ENCODE results near the gene WNT7B.

WNT7B gene

DNA sequence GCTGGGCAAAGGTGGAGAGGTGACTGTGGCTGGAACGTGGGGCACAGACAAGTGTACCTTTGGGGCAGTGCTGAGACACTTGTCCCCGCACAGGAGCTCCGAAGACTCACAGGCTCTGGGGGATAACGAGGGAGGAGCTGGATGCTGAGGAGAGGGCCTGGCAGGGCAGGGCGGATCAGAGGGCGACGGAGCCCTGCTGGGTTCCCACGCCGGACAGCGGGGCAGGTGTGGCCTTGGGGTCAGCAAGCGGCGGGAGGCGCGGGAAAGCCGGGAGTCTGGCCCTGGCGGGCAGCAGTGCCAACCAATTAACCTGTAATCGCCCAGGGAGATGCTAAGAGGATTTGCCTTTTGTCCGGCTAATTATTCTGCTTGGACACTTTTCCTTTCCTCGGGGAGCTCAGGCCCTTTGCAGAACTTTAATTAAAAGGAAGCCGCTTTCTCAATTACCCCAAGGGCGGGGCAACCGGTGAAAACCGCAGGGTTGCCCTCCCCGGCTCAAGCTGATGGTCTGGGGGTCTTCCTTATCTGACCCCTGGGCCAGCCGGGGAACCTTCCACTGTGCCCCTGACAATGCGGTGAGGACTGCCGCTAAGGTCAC is 71.5 kb downstream of the WNT7B start:
- no peak for DNase-seq

DNA sequence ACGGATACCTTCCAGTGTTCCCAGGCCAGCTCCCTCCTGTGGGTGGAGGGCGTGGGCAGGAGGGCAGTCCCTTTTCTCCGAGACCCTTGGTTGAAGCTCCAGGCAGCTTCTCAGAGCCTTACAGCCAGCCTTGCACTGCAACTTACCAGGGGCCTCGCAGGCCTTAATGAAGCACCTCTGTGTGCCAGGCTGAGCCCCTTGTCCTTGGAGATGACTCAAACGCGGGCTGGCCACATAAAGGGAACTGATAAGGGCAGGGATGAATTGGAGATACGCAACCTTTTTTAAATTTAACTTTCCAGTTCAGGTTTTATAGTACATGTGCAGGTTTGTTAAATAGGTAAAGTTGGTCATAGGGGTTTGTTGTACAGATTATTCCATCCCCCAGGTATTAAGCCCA is 72.7 kb downstream of the WNT7B start:
- no peak for DNase-seq

DNA sequence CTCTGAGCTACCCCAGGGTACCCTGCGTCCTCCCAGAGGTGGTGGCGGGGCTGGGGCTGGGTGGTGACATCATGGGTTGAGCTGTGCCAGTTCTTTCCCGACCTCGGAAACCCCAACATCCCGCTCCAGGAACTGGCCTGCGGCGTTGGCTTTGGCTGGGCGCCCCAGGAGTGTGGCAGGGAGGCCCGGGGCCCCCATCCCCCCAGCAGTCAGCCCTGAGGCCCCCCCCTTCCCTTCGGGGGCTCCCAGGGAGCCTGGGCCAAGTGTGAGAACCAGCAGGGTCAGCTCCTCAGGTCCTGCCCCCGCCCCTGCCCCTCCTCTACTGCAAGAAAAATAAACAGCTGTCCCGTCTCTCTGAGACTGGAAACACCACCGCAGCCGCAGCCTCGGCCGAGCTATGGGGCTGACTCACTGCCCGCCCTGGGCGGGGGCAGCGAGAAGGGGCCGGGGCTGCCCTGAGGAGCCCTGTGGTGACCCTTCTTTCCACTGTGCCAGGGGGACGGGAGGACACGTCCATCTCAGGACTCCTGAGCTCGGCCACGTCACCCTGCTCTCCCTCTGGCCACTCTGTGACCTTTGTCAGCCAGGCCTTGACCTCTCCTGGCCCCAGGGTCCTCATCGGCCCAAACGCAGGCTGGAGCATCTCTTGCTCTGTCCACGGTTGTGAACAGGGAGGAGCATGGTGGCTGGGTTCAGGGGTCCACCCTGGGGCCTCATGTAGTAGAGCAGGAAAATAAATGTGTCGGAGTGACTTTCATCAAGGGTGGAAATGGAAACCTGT is 73.4 kb downstream of the WNT7B start:
- no peak for DNase-seq

DNA sequence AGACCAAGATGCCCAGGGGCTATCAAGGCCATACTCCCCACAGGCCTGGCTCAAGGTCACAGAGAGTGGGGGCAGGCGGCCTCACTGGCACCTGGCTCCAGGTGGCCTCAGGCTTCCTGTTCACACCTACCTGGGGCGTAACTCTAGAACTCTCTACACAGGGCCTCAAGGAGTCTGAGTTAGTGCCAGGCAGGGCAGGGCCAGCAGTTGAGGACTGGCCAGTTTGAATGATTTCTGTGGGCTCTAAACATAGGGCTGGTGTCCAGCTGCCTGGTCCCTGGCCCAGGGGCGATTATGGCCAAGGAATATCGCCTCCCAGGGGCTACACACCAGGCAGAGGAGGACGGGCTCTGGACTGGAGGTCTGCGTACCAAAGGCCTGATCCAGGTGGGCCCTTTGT is 79.2 kb downstream of the WNT7B start:
- DNase-seq = no peak

DNA sequence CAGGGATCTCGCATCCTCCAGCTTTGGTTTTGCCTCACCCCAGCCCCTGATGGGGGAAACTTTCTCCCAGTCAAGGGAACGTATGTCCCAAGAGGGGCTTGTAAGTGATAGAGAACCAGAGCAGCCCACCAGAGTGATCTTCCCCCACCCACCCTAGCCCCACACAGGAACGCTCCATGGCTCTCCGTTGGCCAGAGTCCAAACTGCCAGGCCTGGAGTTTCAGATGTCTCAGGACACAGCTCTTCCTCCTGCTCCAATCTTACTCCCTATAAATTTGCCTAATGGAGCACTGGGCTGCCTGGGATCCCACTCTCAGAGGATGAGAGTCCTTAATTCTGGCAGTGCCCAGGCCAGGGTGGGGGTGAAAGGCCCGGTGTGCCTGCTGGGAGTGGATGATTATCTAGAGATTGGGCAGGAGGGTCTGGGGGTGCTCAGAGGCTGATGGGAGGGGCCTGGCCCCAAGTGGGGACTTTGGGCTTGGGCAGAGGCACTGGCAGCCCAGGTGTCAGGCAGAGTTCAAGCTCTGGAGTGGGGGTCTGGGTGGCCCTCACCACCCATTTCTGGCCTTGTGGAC is 79.9 kb downstream of the WNT7B start:
- no peak for DNase-seq

DNA sequence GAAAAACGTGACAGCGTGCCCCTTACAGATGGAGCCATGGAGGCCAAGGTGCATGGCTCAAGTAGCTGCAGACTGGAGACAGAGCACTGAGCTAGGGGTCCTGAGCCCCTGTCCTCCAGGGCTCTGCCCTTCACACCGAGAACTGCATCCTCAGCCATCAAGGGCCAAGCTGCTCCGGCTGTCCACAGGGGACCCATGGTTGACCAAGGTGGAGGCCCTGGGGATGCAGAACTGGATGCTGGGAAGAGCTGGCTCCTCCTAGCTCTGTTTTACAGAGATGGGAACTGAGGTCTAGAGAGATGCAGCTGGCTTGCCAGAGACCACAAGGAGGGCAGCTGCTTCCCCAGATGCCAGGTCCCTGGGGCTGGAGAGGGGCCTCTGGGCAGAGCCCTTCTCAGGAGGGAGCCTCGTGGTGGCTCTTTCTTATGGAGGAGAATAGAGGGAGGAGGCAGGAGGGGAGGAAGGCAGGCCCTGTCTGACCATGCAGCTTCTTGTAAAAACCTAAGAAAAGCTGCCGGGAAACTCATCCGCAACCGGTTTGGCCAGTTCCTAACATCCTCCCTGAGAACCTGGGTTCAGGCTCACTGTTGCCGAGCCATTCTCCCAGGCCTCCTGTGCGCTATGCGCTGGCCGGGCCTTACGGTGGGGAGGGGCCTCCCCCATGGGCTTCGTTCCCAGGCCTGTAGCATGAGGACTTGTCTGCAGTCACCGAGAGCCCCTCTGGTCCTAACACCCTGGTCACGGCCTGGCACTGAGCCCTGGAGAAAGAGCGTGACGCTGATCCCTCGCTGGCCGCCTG is 80.6 kb downstream of the WNT7B start:
- DNase-seq = no peak

DNA sequence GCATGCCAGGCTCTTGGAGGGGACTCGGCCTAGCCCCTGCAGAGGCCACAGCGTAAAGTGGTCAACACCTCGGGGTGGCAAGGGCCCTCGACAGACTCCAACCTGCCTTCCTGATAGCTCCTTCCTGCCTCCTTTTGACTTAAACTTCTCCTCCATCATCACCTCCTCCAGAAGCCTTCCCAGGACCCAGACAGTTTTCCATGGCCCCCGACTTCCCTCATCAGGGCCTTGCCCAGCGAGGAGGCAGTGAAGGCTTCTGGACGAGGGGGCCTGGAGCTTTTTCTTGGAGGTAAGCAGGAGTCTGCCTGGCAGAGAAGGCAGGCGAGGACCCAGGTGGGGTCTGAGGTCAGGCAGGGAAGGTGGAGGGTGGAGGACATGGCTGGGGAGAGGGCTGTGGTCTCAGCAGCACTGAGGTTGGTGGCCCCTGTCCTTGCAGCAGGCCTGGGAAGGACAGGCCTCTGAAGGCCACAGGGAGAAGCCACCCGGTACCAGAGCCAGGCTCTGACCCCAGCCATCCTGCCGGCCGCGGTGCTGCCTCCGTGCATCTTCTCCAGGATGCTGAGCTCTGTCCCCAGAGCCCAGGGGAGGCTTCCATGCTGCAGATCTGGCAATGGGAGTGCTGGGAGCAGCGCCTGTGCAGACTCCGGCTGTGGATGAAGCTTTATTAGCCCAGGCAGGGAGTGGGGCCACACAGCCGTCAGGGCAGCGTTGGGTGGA is 81.4 kb downstream of the WNT7B start:
- DNase-seq = no peak

DNA sequence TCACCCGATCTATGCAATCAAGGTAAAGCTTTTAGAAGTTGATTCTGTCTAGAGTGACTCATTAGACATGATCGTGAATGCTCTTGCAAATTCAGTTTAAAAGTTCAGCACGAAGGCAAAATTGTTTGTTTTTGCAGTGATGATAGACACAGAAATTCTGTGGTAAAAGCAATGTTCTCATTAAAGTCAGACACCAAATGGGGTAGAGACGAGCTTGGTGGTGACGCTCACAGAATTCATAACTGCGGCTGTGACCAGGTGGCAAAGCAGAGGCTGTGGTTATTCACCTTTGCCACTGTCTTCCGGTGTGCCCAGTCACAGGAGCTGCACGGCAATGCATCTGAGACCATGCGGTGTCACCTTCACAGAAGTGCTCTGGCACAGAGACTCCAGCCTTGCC is 83.4 kb downstream of the WNT7B start:
- no peak for DNase-seq

DNA sequence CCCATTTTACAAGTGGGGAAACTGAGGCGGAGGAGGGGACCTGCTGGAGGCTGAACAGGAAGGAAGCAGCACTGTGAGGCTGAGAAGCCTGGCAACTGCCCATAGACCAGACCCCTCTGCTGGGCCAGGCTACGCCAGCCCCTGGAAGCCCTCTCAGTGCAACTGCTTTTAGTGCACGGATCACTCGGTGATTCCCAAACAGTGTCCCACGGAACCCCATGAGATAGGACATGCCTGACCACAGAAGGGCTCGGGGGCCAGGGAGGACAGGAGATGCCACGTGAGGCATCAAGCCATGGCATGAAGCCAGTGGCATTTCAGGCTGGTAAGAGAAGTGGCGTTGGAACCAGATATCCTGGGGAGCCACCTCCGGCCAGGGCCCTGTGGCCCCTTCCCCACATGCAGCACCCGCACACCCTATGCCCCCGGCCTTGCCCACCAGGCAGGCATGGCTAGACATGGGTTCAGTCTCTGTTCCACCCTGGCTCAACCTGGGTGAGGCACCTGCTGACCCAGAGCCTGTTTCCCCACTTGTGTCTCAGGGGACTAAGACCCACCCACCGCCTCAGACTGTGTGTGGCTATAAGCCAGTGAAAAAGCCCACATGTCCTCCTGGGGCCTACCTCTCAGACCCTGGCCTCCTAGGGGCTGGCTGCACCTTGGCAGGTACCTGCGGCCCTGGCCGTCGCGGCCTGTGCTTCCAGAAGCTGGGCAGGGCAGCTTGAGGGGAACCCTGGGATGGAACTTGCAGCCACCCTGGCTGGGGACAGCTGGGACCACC is 84.1 kb downstream of the WNT7B start:
- DNase-seq = no peak

DNA sequence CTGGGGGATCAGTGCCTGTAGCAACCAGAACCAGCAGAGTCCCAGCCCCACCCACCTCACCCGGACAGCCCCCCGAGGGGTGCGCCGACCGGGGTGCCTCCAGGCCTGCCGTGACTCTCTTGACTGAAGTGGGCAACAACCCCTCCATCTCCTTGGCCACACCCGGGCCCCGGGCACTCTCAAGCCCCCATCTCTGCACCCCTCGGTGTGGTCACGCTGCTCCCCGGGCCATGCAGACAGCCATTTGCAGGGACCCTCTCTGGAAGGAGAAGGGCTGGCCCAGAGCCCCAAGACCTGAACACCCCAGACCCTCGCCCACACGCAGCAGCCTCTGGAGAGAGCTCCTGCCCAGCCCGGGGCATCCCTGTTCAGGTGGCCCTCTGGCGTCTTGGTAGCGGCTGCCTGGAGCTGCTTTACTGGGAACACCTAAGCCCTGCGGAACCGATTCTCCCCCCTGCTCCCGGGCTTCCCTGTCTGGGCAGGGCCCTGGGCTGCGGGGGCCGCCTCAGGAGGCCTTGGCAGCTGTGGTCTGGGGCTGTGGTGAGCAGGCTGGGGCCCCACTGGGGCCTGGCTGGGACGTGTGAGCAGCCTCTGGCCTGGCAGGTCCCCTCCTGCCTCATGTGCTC is 84.9 kb downstream of the WNT7B start:
- no peak for DNase-seq

DNA sequence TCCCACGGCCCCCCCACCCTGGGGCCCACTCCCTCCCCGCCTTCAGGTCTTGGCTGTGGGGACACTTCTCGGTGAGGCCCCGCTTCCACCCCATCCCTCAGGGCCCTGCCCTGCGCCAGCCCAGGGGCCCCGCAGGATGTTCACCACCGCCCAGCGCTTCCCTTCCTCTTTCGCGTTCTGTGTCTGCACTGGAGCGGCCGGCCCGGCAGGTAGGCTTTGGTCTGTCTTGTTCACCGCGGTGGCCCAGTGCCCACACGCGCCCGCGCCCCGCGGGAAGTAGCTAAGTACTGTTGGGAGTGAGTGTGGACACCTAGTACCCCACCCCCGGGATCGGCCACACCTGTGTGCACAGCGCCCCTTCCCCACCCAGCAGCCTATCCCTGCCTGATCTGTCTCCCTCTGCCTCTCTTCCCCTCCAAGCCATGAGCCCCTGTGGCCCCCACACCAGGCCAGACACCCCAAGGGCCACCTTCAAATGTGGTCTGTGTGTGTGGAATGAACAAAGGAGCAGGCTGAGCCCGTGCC is 85.4 kb downstream of the WNT7B start:
- DNase-seq = no peak

DNA sequence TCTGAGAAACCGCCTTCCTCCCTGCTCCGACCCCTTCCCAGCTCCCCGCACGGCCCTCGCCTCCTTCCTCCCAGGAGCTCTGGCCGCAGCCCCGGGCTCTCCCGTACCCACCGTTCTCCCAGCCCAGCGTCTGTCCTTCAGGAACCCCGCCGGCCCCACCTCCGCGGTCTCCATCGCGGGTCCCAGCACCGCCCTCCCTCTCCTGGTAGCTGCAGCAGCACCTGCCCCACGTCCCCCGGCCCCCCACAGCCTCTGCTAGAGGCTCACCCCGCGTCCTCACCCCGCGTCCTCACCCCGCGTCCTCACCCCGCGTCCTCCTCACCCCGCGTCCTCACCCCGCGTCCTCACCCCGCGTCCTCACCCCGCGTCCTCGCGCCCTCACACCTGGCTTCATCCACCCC is 85.9 kb downstream of the WNT7B start:
- no peak for DNase-seq

DNA sequence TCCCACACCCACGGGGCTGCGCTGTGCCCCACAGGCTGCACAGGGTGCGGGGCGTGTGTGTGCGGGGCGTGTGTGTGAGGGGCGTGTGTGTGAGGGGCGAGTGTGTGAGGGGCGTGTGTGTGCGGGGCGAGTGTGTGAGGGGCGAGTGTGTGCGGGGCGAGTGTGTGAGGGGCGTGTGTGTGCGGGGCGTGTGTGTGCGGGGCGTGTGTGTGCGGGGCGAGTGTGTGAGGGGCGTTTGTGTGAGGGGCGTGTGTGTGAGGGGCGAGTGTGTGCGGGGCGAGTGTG is 86.7 kb downstream of the WNT7B start:
- no peak for DNase-seq

DNA sequence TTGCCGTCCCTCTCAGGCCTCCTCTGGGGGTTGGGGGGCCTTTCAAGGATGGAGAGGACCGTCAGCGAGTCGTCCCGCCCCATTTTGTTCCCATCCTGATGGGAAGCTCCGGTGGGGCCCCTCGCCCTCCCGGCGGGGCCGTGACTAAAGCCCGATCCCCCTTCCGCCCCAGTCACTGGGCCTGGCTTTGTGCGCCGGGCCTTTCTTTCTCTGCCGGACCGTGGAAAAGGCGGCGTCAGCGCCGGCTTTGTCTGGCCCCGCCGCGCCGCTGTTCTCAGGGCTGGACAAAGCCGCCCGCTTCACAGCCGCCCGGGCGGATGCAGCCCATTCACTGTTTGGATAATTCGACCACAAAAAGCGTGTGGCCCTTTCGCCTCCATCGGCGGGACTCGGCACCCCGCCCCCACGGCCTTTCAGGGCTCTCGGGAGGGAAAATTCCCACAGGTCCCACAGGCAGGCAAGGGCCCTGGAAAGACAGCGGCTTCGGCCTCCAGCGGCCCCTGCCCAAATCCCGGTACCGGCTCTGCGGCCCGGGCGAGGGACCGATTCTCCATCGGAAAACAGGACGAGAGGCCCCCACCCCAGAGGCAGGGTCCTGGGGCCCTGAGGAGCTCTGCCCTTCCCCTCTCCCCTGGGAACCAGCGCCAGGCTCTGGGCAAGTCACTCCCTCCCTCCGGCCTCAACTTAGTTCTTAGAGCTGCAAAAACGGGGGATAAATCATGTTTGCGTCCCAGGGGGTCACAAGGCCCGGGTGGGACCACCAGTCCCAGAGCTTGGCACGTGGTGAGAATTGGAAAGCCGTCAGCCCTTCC is 87.2 kb downstream of the WNT7B start:
- no peak for DNase-seq

DNA sequence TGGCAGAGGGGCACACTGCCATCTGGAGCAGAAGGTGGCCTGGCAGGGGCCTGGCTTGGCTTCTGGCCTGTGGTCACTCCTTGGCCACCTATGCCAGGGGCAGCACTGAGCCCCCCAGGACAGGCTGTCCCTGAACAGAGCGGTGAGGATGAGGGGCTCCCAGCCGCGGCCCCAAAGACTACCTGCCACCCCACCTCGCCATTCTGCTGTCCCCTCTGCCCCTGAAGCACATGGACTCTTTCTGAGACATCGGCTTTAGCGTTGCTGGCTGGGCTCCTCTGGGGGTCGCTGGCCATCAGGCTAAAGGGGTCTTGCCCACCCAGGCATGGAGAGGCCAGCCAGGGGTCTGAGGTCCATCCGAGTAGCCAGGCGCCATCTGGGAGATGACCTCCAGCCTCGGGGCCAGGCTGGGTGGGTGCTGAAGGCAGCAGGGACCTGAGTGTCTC is 87.8 kb downstream of the WNT7B start:
- DNase-seq = no peak

DNA sequence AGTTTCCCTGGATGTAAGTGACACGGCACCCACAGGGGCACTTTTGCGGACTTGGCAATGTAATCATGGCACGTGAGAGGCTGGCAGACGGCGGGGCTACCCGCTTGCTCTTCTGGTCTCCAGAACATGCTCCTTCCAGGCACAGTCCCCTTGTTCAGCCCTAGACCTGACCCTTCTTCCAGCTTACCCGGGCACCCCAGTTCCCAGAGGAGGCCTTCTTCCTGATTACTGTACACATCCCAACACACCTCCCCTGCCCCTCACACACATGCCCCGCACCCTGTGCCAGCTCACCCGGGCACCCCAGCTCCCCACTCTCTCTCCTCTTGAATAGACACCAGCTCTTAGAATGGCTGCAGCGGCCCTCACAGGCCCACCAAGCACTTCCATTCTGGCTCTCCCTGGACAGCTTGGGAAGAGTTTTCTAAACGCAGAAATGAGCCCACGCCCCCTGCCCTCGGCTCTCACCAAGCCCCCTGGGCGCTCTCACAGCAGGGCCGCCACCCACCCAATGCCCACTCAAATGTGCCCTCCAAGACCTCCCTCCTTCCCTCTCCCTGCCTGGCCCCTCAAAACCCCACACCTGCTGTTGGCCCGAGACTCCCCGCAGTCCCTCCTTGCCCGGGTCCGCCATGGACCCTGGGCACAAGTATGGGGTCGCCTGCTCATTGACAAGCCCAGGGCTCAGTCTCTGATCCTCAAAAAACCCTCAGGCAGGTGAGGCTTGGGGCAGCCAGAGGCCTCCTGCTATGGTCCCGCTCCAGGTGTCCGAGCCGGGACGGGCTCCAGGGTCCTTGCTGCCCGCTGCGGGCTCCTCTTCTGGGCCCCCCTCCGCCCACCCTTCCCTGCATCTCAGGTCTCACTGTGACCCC is 88.5 kb downstream of the WNT7B start:
- no peak for DNase-seq

DNA sequence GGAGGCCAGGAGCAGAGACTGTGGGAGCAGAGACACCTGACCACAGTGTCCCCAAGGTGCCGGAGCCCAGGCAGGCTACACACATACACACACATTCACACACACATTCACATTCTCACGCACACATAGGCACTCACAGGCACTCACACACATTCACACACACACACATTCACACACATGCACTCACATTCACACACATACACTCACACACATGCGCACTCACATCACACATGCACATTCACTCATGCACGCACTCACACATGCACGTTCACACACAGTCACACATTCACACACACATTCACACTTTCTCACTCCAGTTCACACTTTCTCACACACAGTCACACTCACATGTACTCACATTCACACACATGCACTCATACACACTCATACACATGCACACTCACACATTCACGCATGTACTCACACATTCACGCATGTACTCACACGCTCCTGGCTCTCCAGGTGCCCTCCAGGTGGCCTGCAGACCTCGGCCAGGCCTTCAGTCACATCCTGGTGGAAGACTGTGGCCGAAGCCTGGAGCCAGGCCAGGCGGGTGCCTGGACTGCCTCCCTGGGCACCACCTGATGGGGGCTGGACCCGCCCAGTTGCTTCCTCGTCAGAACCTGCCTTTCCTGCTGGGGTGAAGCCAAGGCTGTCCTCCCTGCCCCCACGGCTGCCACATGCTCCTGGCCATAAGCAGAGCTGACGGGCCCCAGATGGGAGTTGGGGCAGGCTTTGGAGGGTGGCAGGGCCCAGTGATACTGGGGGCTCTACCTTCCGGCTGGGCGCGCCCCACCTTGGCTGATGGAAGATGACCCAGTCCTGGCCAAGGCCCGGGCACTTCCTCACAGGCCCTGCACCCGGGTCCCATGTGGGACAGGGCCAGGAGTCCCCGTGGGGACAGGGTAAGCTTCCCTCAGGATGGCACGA is 89.5 kb downstream of the WNT7B start:
- DNase-seq = no peak

DNA sequence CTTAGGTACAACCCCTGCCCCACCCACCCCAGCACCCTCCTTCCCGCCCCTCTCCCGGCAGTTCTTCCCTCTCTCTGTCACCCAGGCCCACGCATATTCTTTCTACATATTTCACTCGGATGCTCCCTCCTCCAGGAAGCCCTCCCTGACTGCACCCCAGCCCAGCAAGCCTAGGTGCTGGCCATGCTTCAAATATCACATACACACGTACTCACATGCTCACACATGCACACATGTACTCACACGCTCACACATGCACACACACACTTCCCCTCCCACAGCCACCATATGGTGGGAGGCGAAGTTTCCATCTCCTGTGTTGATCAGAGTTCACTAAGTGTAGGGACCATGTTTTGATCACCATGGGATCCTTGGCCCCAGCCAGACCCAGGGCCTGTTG is 90.4 kb downstream of the WNT7B start:
- no peak for DNase-seq
